Hepatocyte (in vitro differentiated cells): ENCODE measurements around the gene SETD9. TPM values are rescaled to one million over a fixed set of nuclear protein-coding genes. Genes with fewer than 3 reads are reported as not detected.
A peak's percentile ranks its signal among the peaks of the same experiment; 100 is the strongest.

Experiments
- DNase-seq: peaks from one replicate; pipeline ENCODE4 v3.0.0-alpha.2; 2016; ENCODE audit warnings: low spot score
- H2AFZ ChIP-seq: fragments of 200-600 bp; sonication (generic); 2 replicates; pipeline ENCODE4 v1.6.0; 2016; ENCODE audit warnings: antibody characterized with exemption, mild to moderate bottlenecking
- H3K27ac ChIP-seq: fragments of 200-600 bp; sonication (generic); 2 replicates; pipeline ENCODE4 v1.5.1; 2016; ENCODE audit warnings: mild to moderate bottlenecking
- H3K27me3 ChIP-seq: fragments of 200-600 bp; sonication (generic); 2 replicates; pipeline ENCODE4 v1.6.1; 2016
- H3K36me3 ChIP-seq: fragments of 200-600 bp; sonication (generic); replicated peaks from 2 replicates; pipeline ENCODE4 v1.5.1; 2016; ENCODE audit warnings: low read depth; ENCODE audit not compliant: insufficient read depth
- H3K4me1 ChIP-seq: fragments of 200-600 bp; sonication (generic); 2 replicates; pipeline ENCODE4 v1.5.1; 2016; ENCODE audit warnings: mild to moderate bottlenecking, moderate library complexity; ENCODE audit not compliant: insufficient read depth
- H3K4me2 ChIP-seq: fragments of 200-600 bp; sonication (generic); 2 replicates; pipeline ENCODE4 v1.6.0; 2016
- H3K4me3 ChIP-seq: fragments of 200-600 bp; sonication (generic); 2 replicates; pipeline ENCODE4 v1.5.1; 2016; ENCODE audit warnings: mild to moderate bottlenecking
- H3K79me2 ChIP-seq: fragments of 200-600 bp; sonication (generic); 2 replicates; pipeline ENCODE4 v1.6.0; 2017; ENCODE audit warnings: mild to moderate bottlenecking
- H3K9me2 ChIP-seq: fragments of 200-600 bp; sonication (generic); replicated peaks from 2 replicates; pipeline ENCODE4 v1.6.0; 2017; ENCODE audit warnings: mild to moderate bottlenecking; ENCODE audit not compliant: insufficient read depth
- H3K9me3 ChIP-seq: fragments of 200-600 bp; sonication (generic); 2 replicates; pipeline ENCODE4 v1.5.1; 2016; ENCODE audit warnings: low read depth, mild to moderate bottlenecking
- H4K20me1 ChIP-seq: fragments of 200-600 bp; sonication (generic); 2 replicates; pipeline ENCODE4 v1.6.0; 2016; ENCODE audit warnings: mild to moderate bottlenecking; ENCODE audit not compliant: insufficient read depth, poor library complexity, severe bottlenecking
- EZH2 ChIP-seq: fragments of 200-600 bp; sonication (generic); IDR thresholded peaks from 2 replicates; pipeline ENCODE4 v1.6.1; 2016; ENCODE audit warnings: antibody characterized with exemption, mild to moderate bottlenecking, borderline replicate concordance
- EZH2phosphoT487 ChIP-seq: fragments of 200-600 bp; sonication (generic); IDR thresholded peaks from one replicate; pipeline ENCODE4 v1.6.1; 2018; ENCODE audit warnings: antibody characterized with exemption, mild to moderate bottlenecking, low read depth, moderate library complexity; ENCODE audit not compliant: unreplicated experiment, severe bottlenecking
- WGBS: methylation state at CpG from one replicate; pipeline ENCODE4 v1.1.6; 2016; ENCODE audit warnings: low lambda C conversion rate; ENCODE audit errors: missing lambda C conversion rate; 5-methylcytosine and 5-hydroxymethylcytosine counted together
- polyA plus RNA-seq: library from polyadenylated mRNA; unstranded; fragments of >200 nt; fragmentation: Nextera tagmentation; extraction: Ambion mirVana; gene quantifications from 2 replicates; pipeline ENCODE4 v1.2.1, GENCODE V29; 2016
- total RNA-seq: library from RNA; depleted of rRNA; stranded (reverse); fragments of >200 nt; gene quantifications from 2 replicates; pipeline ENCODE4 v1.2.3, GENCODE V29; 2014
- TF ChIP-seq, protein P1 (sequence below): fragments of 200-600 bp; sonication (generic); IDR thresholded peaks from 2 replicates; pipeline ENCODE4 v1.5.1; 2016; ENCODE audit warnings: antibody characterized with exemption, mild to moderate bottlenecking; ENCODE audit not compliant: poor library complexity

The SETD9 gene
- total and polyA plus RNA-seq, 2 experiments from 2014 or later = 17.1 to 21.8 TPM

DNA sequence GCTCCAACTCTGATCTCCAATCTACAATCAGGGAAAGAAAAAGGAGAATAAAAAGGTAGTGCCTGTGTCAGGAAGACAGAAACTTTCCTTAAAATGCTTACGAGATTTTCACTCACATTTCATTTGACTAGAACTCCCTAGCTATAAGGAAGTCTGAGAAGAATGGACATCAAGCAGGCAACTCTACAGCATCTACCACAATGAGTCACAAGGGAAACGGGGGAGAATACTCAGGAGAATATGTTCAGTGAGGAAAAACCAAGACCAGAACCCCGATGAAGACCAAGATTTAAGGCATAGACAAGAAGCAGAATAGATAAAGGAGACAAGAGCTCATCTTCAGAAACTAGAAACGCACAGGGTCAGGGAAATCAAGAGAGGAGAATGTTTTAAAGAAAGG lies 9.0 kb upstream of the SETD9 start:
- Histone ChIP-seq H3K36me3 (no peaks in the 10 kb centered on the region), H3K27ac (no peak overlapping the region), H3K4me2 (no peak overlapping the region), H3K4me1 (no peaks in the 10 kb centered on the region), H3K4me3 (no peak overlapping the region), H3K27me3 (no peaks in the 10 kb centered on the region), H3K9me3 (no peaks in the 10 kb centered on the region), H4K20me1 (no peaks in the 10 kb centered on the region), H3K9me2 (no peaks in the 10 kb centered on the region), H2AFZ (no peak overlapping the region), H3K79me2 (no peaks in the 10 kb centered on the region)
- no peak for TF ChIP-seq EZH2
- no peak for TF ChIP-seq EZH2phosphoT487
- TF ChIP-seq, protein P1, sequence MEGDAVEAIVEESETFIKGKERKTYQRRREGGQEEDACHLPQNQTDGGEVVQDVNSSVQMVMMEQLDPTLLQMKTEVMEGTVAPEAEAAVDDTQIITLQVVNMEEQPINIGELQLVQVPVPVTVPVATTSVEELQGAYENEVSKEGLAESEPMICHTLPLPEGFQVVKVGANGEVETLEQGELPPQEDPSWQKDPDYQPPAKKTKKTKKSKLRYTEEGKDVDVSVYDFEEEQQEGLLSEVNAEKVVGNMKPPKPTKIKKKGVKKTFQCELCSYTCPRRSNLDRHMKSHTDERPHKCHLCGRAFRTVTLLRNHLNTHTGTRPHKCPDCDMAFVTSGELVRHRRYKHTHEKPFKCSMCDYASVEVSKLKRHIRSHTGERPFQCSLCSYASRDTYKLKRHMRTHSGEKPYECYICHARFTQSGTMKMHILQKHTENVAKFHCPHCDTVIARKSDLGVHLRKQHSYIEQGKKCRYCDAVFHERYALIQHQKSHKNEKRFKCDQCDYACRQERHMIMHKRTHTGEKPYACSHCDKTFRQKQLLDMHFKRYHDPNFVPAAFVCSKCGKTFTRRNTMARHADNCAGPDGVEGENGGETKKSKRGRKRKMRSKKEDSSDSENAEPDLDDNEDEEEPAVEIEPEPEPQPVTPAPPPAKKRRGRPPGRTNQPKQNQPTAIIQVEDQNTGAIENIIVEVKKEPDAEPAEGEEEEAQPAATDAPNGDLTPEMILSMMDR = no peak
- no peak for DNase-seq
- WGBS = 68% methylated on average over 4 of the region's 4 CpGs

DNA sequence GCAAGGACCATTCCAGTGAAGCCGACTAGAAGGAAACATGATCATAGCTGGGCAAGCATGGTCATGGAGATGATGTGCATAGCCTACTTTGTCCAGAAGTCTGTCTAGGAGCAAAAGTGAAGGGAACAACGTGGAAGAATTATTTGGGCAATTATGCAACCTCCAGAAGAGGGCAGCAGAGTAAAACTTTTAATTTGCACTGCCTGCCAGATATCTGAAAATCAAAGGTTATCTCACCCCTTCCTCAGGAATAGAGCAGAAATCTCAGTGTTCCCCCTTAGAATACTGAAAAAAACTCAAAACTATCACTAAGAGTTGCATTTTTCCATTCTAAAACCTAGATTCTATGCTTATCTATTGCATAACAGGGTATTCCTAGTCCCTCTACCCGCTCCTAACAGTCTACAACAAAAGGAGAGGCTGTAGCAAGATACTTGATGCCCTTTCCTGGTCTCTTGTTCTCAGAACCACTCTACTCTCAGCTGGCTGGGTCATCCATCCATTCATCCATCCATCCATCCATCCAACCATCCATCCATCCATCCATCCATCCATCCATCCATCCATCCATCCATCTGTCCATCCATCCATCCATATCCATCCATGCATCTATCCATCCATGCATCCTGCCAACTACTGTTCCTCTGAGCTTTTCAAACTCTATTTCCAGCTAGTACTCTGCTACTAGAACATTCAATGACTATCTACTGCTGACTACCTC lies 8.4 kb upstream of the SETD9 start:
- no peaks in the 10 kb centered on the region for H3K79me2 ChIP-seq
- no peaks in the 10 kb centered on the region for H4K20me1 ChIP-seq
- 43% methylated on average over 3 of the region's 3 CpGs for WGBS
- H2AFZ ChIP-seq = no peak overlapping the region
- no peak overlapping the region for H3K4me2 ChIP-seq
- H3K4me3 ChIP-seq = no peak overlapping the region
- H3K9me3 ChIP-seq = no peaks in the 10 kb centered on the region
- H3K4me1 ChIP-seq = no peaks in the 10 kb centered on the region
- H3K27ac ChIP-seq = no peak overlapping the region
- TF ChIP-seq EZH2phosphoT487 = no peak
- TF ChIP-seq, protein P1 = peak; percentile 74
- DNase-seq = peak; percentile 44
- H3K9me2 ChIP-seq = no peaks in the 10 kb centered on the region
- H3K27me3 ChIP-seq = no peaks in the 10 kb centered on the region
- H3K36me3 ChIP-seq = no peaks in the 10 kb centered on the region

DNA sequence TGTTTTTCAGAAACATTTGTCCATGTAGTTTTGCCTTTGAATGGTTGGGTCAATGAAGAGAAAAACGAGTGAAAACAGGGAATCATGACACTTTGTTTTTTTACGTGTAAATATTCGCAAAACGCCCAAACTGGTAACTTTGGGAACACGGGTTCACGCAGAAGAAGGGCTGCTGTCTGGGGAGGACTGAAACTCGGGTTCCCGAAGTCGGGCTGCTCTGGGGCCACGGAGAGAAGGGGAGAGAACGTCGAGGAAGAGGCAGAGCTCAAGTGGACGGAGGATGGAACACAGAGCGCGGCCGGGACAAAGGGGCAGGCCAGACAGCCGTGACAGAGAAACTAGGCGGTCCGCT lies 478 bp upstream of the SETD9 start:
- H4K20me1 ChIP-seq = no peaks in the 10 kb centered on the region
- H3K27me3 ChIP-seq = no peaks in the 10 kb centered on the region
- no peaks in the 10 kb centered on the region for H3K9me2 ChIP-seq
- H3K9me3 ChIP-seq = no peaks in the 10 kb centered on the region
- H3K4me1 ChIP-seq = peaks cover 8% of the 10 kb centered on the region
- H3K27ac ChIP-seq = peak overlapping the region; percentile 98
- peak overlapping the region; percentile 75 for H3K4me2 ChIP-seq
- no peak for DNase-seq
- no peaks in the 10 kb centered on the region for H3K36me3 ChIP-seq
- peak overlapping the region; percentile 75 for H2AFZ ChIP-seq
- H3K4me3 ChIP-seq = peak overlapping the region; percentile 23
- TF ChIP-seq EZH2 (no peak), EZH2phosphoT487 (no peak)
- TF ChIP-seq, protein P1 = no peak
- WGBS = 3% methylated on average over 19 of the region's 19 CpGs
- H3K79me2 ChIP-seq = peaks cover 14% of the 10 kb centered on the region
